Measurements from ENCODE around the gene MTUS2. TPM values are rescaled to one million over a fixed set of nuclear protein-coding genes. Genes with fewer than 3 reads are reported as not detected.
A peak's percentile ranks its signal among the peaks of the same experiment; 100 is the strongest.

The MTUS2 gene
- total and polyA plus RNA-seq, 9 of the 15 experiments (the other 6 are each of a cell fraction or from before 2014, with no cell fraction given): 0.01 to 0.28 (median 0.06) TPM; not detected in 1

DNA sequence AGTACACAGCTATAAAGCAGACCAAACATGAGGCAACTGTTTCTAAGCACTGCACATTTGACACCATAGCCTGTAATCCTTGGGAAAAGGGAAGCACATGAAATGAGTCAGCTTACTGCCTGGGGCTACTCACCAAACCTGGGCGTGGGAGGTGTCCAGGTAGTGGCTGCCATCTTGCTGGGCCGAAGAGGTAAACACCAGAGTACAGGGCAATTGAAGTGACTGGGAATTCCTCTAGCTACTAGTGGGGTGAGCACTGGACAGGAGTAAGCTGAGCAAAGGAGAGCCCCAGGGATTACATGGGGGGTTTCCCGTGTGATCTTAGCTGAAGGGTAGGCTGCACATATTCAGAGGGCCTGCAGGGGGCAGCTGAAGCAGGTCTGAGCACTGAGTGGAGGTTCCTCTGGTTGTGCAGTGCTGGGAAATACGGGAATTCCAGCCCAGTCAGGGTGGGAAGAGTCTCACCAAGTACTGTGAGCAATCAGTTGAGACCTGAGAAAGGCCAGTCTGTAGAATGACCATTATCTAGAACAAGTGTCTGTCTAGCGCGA is 634.9 kb downstream of the MTUS2 start (continued):
- TF ChIP-seq, protein P1, sequence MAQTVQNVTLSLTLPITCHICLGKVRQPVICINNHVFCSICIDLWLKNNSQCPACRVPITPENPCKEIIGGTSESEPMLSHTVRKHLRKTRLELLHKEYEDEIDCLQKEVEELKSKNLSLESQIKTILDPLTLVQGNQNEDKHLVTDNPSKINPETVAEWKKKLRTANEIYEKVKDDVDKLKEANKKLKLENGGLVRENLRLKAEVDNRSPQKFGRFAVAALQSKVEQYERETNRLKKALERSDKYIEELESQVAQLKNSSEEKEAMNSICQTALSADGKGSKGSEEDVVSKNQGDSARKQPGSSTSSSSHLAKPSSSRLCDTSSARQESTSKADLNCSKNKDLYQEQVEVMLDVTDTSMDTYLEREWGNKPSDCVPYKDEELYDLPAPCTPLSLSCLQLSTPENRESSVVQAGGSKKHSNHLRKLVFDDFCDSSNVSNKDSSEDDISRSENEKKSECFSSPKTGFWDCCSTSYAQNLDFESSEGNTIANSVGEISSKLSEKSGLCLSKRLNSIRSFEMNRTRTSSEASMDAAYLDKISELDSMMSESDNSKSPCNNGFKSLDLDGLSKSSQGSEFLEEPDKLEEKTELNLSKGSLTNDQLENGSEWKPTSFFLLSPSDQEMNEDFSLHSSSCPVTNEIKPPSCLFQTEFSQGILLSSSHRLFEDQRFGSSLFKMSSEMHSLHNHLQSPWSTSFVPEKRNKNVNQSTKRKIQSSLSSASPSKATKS (CRISPR knock-in tag; IDR thresholded peaks at IDR 0.05): no peak
- TF ChIP-seq SOX6 (IDR thresholded peaks at IDR 0.05) (no peak), ARID1B (IDR thresholded peaks at IDR 0.05) (no peak), MEIS2 (IDR thresholded peaks at IDR 0.05; ENCODE audit: partially characterized antibody) (no peak), YY1 (IDR thresholded peaks at IDR 0.05; ENCODE audit: borderline replicate concordance in 1 of 3, control insufficient read depth in 1 of 3, extremely low read depth in 1 of 3, insufficient read depth in 3 of 3, insufficient read length in 1 of 3, insufficient replicate concordance in 2 of 3, low read depth in 1 of 3, low read length in 2 of 3) (peak in 1 of 3 experiments; percentile 73), FOXK2 (conservative IDR thresholded peaks at IDR 0.05 in 1 of 2, IDR thresholded peaks at IDR 0.05 in 1 of 2; ENCODE audit: low read depth in 2 of 2) (0 out of 4 replicates have a peak, but pooled peaks of 1 of the 2 experiments have one; percentile 14), SAFB (IDR thresholded peaks at IDR 0.05; ENCODE audit: borderline replicate concordance, low read depth, low read length) (no peak), L3MBTL2 (IDR thresholded peaks at IDR 0.05) (peak; percentile 64), ZNF232 (CRISPR knock-in tag; IDR thresholded peaks at IDR 0.05) (no peak)
- TF ChIP-seq, protein P2, sequence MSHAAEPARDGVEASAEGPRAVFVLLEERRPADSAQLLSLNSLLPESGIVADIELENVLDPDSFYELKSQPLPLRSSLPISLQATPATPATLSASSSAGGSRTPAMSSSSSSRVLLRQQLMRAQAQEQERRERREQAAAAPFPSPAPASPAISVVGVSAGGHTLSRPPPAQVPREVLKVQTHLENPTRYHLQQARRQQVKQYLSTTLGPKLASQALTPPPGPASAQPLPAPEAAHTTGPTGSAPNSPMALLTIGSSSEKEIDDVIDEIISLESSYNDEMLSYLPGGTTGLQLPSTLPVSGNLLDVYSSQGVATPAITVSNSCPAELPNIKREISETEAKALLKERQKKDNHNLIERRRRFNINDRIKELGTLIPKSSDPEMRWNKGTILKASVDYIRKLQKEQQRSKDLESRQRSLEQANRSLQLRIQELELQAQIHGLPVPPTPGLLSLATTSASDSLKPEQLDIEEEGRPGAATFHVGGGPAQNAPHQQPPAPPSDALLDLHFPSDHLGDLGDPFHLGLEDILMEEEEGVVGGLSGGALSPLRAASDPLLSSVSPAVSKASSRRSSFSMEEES (CRISPR knock-in tag; IDR thresholded peaks at IDR 0.05): no peak
- TF ChIP-seq, protein P3, sequence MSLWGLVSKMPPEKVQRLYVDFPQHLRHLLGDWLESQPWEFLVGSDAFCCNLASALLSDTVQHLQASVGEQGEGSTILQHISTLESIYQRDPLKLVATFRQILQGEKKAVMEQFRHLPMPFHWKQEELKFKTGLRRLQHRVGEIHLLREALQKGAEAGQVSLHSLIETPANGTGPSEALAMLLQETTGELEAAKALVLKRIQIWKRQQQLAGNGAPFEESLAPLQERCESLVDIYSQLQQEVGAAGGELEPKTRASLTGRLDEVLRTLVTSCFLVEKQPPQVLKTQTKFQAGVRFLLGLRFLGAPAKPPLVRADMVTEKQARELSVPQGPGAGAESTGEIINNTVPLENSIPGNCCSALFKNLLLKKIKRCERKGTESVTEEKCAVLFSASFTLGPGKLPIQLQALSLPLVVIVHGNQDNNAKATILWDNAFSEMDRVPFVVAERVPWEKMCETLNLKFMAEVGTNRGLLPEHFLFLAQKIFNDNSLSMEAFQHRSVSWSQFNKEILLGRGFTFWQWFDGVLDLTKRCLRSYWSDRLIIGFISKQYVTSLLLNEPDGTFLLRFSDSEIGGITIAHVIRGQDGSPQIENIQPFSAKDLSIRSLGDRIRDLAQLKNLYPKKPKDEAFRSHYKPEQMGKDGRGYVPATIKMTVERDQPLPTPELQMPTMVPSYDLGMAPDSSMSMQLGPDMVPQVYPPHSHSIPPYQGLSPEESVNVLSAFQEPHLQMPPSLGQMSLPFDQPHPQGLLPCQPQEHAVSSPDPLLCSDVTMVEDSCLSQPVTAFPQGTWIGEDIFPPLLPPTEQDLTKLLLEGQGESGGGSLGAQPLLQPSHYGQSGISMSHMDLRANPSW (CRISPR knock-in tag; IDR thresholded peaks at IDR 0.05): no peak
- TF ChIP-seq, protein P4, sequence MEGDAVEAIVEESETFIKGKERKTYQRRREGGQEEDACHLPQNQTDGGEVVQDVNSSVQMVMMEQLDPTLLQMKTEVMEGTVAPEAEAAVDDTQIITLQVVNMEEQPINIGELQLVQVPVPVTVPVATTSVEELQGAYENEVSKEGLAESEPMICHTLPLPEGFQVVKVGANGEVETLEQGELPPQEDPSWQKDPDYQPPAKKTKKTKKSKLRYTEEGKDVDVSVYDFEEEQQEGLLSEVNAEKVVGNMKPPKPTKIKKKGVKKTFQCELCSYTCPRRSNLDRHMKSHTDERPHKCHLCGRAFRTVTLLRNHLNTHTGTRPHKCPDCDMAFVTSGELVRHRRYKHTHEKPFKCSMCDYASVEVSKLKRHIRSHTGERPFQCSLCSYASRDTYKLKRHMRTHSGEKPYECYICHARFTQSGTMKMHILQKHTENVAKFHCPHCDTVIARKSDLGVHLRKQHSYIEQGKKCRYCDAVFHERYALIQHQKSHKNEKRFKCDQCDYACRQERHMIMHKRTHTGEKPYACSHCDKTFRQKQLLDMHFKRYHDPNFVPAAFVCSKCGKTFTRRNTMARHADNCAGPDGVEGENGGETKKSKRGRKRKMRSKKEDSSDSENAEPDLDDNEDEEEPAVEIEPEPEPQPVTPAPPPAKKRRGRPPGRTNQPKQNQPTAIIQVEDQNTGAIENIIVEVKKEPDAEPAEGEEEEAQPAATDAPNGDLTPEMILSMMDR (IDR thresholded peaks at IDR 0.05 in 2 of 3, conservative IDR thresholded peaks at IDR 0.05 in 1 of 3; ENCODE audit: insufficient read depth in 2 of 3, low read depth in 1 of 3, low read length in 3 of 3): peak; percentile 57 to 68 (median 64)
- TF ChIP-seq, protein P5, sequence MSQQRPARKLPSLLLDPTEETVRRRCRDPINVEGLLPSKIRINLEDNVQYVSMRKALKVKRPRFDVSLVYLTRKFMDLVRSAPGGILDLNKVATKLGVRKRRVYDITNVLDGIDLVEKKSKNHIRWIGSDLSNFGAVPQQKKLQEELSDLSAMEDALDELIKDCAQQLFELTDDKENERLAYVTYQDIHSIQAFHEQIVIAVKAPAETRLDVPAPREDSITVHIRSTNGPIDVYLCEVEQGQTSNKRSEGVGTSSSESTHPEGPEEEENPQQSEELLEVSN (IDR thresholded peaks at IDR 0.05; ENCODE audit: borderline replicate concordance in 1 of 2, extremely low read depth in 1 of 2, insufficient read depth in 1 of 2, insufficient read length in 1 of 2, low read depth in 1 of 2, low read length in 1 of 2, poor library complexity in 1 of 2, severe bottlenecking in 1 of 2): peak in 1 of 2 experiments; percentile 7

All from K562 (cell line).